Measurements from ENCODE around the gene SFTPA2. TPM values are rescaled to one million over a fixed set of nuclear protein-coding genes. Genes with fewer than 3 reads are reported as not detected.
"Not testable (repeated sequence)": the region's sequence is repeated elsewhere in the genome, so short reads cannot be mapped to it uniquely, and the experiment has no call there.

SFTPA2 gene
- total RNA-seq, 1 donor from 2014 or later = 0.32 TPM

DNA sequence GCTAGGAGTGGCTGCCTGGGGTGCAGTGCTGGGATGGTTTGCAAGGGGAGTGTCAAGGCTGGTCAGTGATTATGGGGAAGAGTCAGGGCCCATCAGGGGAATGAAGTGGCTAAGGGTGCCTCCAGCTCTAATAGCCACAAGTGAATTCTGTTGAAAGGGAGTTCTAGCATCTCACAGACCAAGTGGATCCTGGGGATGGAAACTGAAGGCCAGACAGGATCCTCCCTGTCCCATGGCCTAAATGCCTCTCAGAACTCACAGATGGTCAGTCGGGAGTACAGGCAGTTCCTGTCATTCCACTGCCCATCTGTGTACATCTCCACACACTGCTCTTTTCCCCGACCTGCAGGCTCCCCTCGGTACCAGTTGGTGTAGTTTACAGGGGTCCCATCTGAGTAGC is 3.2 kb downstream of the SFTPA2 start:
- ATAC-seq = not testable (repeated sequence)

DNA sequence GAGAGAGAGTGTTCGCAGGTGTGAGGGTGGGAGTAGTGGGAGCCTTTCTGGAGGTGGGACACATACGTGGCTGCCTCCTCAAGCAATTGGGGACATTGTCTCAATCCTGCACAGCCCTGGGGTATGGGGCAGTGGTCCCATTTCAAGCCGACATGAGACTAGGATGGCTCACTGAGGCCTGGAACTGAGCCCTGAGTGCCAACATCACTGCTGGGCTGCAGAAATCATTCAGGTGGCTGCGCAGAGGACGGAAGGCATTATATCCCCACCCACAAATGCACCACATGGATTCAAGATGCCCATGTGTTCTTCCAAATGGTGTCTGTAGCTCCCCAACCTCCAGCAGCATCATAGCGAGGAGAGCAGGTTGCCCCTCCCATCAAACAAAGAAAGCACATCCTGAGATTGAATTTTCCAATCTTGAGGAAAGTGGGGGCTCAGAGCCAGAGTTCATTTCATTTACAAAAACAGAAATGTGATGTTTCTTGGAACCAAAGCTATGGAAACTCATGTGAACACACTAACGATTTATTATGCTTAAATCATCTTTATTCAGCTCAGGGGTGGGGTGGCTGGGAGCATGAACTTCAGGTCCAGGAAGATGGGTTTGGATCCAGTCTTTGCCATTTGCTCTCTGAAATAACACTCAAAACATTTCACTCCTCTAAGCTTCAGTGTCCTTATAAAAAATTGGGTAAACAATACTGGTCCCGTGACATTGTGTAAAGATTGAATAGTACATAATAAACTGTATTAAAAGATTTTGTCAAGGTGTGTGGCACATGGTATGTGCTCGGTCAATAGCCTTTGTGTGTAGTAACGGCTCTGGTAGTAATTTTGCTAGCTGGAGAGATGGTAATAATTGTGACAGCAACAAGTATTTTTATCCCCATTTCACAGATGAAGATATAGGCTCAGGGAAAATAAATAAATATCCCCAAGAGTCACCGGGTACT is 4.6 kb downstream of the SFTPA2 start:
- no peak for ATAC-seq

DNA sequence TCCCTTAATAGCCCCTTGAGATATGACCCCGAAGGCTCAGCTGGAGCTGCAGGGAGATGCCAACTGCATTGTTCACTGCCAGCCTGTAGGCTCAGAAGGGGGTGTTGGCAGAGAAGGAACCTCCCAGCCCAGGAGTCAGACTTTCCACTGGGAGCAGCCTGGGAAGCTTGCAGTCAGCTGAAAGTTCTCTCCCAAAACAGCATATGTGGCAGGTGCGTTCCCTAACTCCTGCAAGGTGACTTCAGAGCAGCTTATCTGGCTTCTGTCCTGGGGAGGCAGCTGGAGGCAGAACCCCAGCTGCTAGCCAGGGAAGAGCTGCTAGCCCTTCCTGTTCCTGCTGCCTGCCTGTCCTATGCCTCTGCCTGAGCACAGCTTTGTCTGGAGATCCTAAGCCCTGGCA is 8.1 kb downstream of the SFTPA2 start:
- no peak for ATAC-seq

DNA sequence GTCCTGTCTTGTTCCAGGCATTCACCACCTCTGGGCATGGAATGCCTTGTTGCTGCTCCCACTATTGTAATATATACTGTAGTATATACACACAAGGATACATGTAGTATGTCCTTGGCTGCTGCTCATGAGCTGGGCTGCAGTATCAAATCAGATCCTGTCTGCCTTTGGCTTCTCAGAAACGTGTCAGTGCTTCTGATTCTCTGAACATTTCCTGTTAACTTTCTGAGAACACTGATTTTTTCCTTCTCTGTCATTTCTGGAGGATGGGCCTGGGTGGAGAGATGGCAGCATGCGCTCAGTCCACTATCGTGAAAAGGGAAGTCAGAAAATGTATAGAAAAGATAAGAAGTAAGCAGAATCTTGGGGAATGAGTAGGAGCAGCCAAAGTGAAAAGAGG is 12.2 kb downstream of the SFTPA2 start:
- no peak for ATAC-seq

DNA sequence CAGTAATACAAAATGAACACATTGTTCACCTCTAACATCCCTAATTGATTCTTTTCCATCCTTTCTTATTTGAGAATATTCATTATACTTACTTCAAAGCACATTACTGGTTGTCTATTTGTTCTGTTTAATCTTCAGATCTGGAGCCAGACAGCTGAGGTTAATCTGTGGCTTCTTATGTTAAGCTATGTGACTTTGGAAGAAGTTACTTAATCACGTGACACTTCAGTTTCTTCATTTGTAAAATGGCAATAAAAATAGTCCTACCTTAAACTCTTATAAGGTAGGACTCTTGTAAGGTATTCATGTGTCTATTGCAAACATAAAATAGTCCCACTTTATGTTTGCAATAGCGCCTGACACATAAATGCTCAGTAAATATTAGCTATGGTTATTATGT is 13.1 kb downstream of the SFTPA2 start:
- ATAC-seq = not testable (repeated sequence)

DNA sequence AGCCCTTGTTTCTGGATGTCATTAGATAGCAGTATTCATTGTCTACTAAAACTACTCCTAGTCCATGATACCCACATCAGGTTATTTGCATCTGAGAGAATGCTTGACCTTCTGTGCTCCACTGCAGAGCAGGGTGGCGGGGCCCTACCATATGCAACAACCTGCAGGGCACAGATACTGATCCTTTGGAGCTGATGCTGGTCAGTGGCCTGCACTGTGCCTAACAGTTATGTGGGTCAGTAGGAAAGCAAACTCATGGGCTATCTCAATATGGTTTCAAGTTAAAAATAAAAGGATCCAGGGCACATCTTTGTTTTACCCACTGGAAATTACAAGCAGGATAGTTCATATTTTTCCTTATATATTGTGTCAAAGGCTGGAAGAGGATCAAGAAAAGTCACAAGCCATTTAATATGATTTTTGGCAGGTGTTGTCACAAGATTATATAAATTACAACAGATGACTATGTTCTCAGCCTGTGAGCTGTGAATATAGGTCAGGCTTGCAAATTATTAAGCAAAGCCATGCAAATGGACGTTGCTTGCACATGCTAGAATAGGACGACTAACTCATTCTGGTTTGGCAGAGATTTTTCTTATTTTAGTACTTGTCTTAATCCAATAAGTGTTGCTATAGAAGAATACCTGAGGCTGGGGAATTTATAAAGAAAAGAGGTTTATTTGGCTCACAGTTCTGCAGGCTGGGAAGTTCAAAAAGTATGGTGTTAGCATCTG is 15.1 kb downstream of the SFTPA2 start:
- ATAC-seq = not testable (repeated sequence)

DNA sequence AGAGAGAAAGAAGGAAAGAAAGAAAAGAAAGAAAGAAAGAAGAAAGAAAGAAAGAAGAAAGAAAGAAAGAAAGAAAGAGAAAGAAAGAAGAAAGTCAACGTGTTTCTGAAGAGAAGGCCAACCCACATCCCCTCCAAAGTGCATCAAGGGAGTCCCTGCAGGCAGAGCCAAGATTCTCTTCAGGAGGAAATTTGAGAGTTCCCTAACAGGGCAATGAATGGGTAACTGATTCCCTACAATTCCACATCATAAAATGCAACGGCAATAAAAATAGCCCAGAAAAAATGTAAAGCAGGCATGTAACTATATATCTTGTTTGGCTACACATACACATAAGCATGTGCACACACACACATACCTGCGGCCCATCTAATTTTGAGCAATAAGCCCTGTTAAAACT is 15.8 kb downstream of the SFTPA2 start:
- not testable (repeated sequence) for ATAC-seq

DNA sequence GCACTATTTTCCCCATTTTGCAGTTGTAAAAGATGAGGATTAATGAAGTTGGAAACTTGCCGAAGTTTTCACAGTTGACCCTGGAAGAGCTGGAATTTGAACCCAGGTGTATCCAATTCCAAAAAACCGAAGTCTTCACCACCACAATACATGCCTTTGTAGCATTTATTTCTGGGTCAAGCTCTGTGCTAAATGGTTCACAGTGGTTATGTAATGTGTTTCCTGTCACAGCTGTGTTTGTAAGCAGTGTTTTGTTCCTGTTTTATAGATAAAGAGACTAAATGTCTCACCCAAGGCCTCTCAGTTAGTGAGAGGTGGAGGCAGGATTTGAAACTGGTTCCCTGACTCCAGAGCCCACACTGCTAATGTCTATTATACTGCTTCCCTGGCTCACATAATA is 17.6 kb downstream of the SFTPA2 start:
- no peak for ATAC-seq

DNA sequence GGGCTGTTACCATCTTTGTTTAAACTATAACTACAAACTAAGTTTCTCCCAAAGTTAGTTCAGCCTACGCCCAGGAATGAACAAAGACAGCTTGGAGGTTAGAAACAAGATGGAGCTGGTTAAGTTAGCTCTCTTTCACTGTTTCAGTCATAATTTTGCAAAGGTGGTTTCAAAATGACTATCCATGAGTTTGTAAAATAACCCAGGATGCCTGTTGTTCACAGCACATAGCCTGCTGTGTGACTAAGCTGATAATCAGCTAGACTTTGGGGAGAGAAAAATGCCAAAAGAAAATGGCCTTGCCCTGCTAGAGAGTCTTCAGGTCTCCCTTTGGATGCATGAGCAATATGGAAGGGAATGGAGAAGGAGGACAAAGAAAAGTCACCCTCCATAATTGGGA is 19.3 kb downstream of the SFTPA2 start:
- ATAC-seq = not testable (repeated sequence)

DNA sequence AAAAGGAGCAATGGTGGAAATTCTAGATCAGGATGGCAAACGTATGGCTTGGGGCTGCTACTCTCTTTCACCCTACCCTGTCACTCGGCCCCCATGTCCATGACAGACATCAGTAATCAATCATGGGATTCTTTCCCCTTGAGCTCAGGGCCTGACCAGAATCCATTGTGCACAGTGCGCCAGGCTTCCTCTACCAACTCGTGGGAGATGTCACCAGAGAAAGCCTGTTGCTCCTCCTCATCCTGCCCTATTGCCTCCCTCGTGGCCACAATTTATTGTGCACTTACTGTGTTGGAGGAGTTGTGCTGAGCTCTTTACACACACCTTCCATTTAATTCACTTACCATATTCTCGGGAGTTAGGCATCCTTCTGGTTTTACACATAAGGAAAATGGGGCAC is 21.9 kb downstream of the SFTPA2 start:
- ATAC-seq = not testable (repeated sequence)

DNA sequence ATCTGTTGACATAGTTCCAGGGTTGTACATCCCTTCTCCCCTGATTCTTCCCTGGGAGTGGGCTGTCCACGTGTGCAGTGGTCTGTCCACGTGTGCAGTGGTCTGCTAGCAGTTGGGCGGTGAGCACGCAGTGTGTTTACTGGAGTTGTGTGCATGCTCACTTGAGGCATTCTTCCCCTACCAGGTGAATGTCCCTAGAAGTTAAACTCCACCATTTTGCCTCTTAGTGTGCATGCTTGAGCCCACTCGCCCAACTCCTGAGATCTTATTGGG is 26.4 kb downstream of the SFTPA2 start:
- ATAC-seq = not testable (repeated sequence)

DNA sequence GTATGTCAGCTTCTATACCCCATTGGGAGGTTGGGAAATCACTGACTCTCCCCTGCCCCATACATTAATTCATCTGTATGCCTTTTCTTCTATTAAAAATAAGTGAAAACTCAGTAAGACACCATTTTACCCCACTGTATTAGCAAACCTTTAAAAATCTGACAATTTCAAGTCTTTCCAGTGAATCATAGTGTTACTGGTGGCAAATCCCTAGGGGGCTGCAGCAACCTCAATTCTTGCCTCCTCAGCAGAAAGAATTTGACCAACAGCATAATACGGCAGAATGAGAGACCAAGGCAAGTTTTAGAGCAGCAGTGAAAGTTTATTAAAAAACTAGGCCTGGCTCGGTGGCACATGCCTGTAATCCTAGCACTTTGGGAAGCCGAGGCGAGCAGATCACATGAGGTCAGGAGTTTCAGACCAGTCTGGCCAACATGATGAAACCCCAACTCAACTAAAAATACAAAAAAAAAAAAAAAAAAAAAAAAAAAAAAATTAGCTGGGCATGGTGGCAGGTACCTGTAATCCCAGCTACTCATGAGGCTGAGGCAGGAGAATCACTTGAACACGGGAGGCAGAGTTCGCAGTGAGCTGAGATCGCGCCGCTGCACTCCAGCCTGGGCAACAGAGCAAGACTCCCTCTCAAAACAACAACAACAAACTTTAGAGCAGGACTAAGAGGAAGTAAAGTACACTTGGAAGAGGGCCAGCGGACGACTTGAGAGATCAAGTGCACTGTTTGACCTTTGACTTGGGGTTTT is 26.9 kb downstream of the SFTPA2 start:
- ATAC-seq = not testable (repeated sequence)

DNA sequence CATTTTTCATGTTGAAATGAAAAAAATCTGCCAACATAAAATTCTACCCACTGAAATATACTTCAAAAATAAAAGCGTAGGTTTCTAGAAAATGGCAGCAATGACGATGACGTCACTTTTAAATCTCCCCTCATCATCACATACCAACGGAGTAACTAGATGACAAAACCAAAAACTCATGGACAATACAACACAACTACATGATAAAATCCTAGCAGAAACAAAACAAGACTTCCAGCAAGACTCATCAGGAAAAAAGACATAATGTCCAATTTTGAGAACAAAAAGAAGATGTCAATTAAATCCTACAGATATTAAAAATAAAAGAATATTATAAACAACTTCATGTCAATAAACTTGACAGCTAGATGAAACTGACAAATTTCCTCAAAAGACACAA is 31.9 kb downstream of the SFTPA2 start:
- ATAC-seq = not testable (repeated sequence)

DNA sequence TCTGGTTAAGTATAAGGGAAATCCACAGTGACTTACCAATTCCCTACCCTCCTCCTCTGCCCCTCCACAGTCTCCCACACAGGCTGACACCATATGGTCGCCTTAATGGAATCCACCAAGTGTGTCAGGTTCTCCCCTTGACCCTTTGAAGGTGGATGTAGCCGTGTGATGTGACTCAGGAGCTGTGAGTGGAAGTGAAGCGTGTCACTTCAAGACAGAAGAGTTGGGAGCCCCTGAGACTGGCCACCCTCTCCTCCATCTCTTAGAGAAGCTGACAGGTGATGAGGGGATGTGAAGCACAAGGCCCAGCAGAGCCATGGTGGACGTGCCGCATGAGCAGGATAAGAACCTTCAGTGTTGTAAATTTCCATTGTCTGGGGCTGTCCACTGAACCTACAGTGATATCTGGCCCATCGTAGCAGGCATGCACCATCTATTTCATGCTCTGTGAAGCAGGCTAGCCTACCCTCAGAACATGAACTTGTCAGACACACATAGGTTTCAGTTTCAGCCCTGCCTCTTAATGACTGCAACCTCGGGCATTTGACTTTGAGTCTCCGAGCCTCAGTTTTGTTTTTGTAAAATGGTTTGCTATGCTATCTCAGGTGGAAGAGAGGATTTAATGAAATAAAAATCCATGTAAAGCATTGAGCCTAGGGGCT is 35.0 kb downstream of the SFTPA2 start:
- not testable (repeated sequence) for ATAC-seq

DNA sequence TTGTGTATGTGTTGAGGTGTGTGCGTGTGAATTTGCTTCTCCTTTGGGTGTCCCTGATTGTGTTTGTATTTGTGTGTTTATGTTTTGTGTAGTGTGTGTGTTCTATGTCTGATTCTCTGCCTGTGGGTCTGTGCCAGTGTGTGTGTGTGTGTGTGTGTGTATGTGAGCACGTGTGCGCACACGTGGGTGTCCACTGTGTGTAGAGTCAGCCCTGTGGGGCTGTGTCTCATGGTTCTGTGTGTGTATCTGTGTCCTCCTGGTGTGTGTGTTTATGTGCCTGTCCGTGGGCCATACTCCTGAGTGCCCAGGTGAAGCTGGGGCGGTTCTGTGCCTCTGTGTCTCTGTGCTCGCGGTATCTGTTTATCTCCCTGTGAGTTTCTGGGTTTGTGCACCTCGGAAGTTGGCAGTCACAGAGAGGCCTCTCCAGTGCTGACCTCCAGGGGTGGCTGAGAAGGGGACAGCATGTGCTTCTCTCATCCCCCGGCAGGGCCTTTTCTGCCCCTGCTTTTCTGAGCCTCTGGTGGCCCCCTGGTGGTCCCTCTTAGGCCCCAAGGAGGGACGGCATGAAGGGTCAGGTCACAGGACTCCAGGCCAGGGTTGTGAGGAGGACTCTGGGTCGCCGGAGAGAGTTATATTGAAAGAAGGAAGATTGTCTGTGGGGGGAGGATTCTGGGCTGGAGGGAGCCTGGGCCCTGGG is 36.9 kb downstream of the SFTPA2 start:
- not testable (repeated sequence) for ATAC-seq

DNA sequence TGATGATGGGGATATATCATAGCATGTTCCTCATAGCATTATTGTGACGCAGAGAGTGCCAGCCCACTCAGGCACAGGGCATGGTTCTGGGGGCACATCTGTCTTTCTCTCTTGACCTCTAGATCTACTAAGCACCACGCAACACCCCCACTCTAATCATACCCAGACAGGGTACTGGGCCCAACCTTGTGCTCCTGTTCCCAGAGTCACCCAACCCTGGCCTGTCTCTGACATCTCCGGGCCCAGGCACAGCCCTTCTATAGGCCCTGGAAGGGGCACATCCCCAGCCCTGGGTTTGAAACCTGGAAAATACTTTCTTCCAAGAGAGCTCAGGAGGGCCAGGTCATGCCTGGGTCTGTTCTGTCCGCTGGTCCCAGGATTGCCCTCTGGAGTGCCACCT is 37.7 kb downstream of the SFTPA2 start:
- ATAC-seq = not testable (repeated sequence)

DNA sequence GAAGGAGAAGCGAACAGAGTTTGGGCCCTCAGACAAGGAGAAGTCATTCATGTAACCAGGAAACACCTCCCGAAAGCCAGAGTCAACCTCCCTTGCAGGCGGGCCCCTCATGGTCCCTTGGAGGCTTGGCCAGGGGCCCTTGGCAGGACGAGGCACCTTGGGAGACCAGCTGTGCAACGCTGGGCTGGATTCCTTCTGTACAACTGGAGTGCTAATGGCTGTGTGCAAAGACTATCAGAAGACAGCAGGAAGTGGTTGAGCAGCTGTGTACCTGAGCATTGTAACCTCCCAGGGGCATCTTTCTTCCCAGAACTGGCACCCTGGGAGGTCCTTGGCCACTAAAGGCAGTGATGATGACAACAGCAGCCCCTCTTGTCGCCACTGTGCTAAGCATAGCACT is 38.5 kb downstream of the SFTPA2 start:
- ATAC-seq = not testable (repeated sequence)

DNA sequence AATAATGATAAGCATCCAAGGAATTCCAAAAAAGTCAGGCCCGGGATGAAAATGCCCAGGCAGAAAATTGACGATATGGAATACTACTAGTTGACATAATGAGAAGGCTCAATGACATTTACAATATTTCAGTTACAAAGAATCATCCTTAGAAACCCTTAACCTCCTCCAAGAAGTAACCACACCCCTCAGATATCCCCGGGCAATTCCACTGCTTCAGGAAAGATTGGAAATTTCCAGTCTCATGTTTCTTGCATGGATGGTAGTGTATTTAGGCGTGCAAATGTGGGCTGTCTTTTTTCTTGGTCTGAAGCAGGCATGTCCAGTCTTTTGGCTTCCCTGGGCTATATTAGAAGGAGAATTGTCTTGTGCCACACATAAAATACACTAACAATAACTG is 42.6 kb downstream of the SFTPA2 start:
- not testable (repeated sequence) for ATAC-seq

DNA sequence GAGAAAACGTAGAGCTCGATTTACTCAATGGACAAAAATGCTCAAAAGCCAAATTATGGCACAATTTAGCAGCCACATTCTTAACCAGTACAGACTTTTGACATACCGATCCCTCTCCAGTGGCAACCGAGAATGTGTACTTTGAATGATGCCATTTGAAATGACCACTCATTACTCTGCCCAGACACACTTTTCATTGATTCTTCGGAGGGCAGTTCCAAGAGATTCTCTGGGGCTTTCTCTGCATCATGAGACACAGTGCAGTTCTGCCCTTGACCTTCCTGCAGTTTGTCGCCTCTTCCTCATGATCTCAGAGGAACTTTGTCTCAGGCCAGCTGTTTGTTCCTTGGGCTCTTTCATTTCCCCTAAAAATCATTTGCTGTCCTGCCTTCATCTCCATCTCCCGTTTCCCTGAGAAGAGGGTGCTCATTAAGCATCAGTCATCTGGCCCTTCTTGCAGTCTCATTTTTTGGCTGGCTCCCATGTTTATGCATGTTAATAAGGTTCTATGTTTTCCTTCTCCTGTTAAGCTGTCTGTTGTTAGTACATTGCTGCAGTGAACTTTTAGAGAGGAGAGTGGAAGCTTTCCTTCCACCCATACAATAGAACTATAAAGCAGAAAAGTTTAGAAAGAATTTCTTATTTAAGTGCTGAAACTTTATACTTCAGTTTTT is 43.5 kb downstream of the SFTPA2 start:
- not testable (repeated sequence) for ATAC-seq

DNA sequence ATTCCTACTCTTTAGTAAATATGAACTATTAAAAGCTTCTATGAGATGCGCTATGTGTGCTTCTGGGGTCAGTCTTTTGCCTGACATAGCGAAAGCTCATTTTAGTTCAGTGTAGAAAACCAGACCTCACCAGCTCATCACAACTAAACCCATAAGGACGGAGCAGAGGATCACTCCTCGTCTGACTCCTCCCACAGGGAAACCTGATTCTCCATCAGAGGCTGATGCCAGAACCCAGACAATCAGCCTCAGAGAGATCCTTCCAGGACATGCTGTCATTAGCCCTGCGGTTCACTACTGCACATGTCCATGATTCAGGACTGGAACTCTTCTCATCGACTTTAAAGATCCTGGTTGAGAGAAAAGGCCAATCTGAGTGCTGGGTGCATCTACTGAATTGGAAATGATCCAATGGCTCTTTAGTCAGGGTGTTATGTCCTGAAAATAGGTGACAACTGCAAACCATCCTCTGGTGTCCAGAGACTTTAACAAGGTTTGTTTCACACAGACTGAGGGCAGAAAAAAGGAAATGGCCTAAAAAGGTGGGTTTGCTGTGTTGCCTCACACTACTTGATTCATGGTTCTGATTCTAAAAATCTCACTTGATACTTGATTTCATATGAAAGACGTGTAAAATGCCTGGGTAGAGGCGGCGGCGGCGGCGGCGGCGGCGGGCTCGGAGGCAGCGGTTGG is 48.2 kb downstream of the SFTPA2 start, which contains the start of gene EIF5AL1:
Gene EIF5AL1, plus strand, starts transcription at position 643 of the 693 bp plus-strand sequence. CDS start 117 bp downstream, outside the sequence.
- not testable (repeated sequence) for ATAC-seq

Data from esophagus mucosa (tissue), 1 donor.